ENCODE data around the gene ZSCAN9.
A peak's percentile ranks its signal among the peaks of the same experiment; 100 is the strongest.

Gene ZSCAN9

GRCh38 chr6:28225056-28225834, at the start of gene ZSCAN9:
Gene ZSCAN9 (plus strand): TSS chr6:28225275. CDS start chr6:28227085, 1,810 bp downstream.
- TF ChIP-seq, protein P1, sequence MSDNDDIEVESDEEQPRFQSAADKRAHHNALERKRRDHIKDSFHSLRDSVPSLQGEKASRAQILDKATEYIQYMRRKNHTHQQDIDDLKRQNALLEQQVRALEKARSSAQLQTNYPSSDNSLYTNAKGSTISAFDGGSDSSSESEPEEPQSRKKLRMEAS (IDR thresholded peaks at IDR 0.05): peak; percentile 81
- TF ChIP-seq RAD21 (IDR thresholded peaks at IDR 0.05; ENCODE audit: low read depth) (no peak), TCF12 (IDR thresholded peaks at IDR 0.05; ENCODE audit: low read depth) (peak; percentile 62; the same call in 1 of the 2 replicates), ZBTB7A (IDR thresholded peaks at IDR 0.05; ENCODE audit: low read depth) (no peak), TEAD4 (IDR thresholded peaks at IDR 0.05) (peak; percentile 55), NFIC (IDR thresholded peaks at IDR 0.05) (no peak), YY1 (IDR thresholded peaks at IDR 0.05; ENCODE audit: low read depth) (peak; percentile 91), TAF1 (IDR thresholded peaks at IDR 0.05; ENCODE audit: low read depth) (peak; percentile 87), REST (IDR thresholded peaks at IDR 0.05; ENCODE audit: low read depth) (no peak), USF1 (IDR thresholded peaks at IDR 0.05) (peak; percentile 20; the same call in 1 of the 2 replicates)

DNA sequence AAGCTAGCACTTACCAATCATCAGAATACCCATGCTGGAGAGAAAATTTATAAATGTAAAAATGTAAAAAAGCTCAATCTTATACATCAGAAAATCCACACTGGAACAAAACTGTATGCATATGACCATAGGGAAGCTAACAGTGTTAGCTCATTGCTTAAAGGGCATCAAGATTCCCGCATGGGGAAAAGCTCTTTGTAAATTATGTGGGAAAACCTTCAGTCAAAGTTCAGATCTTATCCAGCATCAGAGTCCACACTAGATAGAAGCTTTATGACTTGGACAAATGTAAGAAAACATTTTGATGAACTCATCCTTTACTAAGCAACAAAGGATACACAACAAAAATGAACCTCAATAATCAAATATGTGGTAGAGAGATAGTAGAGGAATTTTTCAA, 48.7 kb upstream of the ZSCAN9 start:
- no peak for TF ChIP-seq TAF1 (IDR thresholded peaks at IDR 0.05; ENCODE audit: low read depth)
- no peak for TF ChIP-seq REST (IDR thresholded peaks at IDR 0.05; ENCODE audit: low read depth)
- no peak for TF ChIP-seq CREB1 (IDR thresholded peaks at IDR 0.05; ENCODE audit: low read depth)
- TF ChIP-seq, protein P1 (IDR thresholded peaks at IDR 0.05): no peak
- no peak for TF ChIP-seq USF1 (IDR thresholded peaks at IDR 0.05)
- TF ChIP-seq FOXM1 (IDR thresholded peaks at IDR 0.05; ENCODE audit: borderline replicate concordance, low read depth): no peak
- TF ChIP-seq RAD21 (IDR thresholded peaks at IDR 0.05; ENCODE audit: low read depth): no peak
- TF ChIP-seq TEAD4 (IDR thresholded peaks at IDR 0.05): no peak
- TF ChIP-seq ZBTB7A (IDR thresholded peaks at IDR 0.05; ENCODE audit: low read depth): no peak
- TF ChIP-seq EP300 (IDR thresholded peaks at IDR 0.05; ENCODE audit: borderline replicate concordance): no peak
- TF ChIP-seq NFIC (IDR thresholded peaks at IDR 0.05): no peak
- no peak for TF ChIP-seq TCF12 (IDR thresholded peaks at IDR 0.05; ENCODE audit: low read depth)
- no peak for TF ChIP-seq CEBPB (IDR thresholded peaks at IDR 0.05)
- TF ChIP-seq YY1 (IDR thresholded peaks at IDR 0.05; ENCODE audit: low read depth): no peak
- TF ChIP-seq EGR1 (IDR thresholded peaks at IDR 0.05): no peak

DNA sequence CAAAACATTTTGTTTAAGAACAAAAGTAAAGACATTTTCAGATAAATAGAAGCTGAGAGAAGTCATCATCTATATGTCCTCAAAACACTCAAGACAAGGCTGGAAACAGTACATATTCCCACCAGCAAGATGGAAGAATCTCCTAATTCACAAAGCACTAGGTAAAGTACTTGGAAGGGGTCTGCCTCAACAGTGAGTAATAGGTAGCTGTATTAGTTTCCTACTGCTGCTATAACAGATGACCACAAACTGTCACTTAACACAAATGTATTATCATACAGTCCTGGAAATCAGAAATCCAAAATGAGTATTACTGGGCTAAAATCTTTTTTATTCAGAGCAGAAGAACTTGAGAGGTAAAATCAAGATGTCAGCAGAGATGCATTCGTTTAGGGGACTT, 42.8 kb upstream of the ZSCAN9 start:
- TF ChIP-seq RAD21 (IDR thresholded peaks at IDR 0.05; ENCODE audit: low read depth) (no peak), FOXM1 (IDR thresholded peaks at IDR 0.05; ENCODE audit: borderline replicate concordance, low read depth) (no peak), CREB1 (IDR thresholded peaks at IDR 0.05; ENCODE audit: low read depth) (no peak), USF1 (IDR thresholded peaks at IDR 0.05) (no peak)

DNA sequence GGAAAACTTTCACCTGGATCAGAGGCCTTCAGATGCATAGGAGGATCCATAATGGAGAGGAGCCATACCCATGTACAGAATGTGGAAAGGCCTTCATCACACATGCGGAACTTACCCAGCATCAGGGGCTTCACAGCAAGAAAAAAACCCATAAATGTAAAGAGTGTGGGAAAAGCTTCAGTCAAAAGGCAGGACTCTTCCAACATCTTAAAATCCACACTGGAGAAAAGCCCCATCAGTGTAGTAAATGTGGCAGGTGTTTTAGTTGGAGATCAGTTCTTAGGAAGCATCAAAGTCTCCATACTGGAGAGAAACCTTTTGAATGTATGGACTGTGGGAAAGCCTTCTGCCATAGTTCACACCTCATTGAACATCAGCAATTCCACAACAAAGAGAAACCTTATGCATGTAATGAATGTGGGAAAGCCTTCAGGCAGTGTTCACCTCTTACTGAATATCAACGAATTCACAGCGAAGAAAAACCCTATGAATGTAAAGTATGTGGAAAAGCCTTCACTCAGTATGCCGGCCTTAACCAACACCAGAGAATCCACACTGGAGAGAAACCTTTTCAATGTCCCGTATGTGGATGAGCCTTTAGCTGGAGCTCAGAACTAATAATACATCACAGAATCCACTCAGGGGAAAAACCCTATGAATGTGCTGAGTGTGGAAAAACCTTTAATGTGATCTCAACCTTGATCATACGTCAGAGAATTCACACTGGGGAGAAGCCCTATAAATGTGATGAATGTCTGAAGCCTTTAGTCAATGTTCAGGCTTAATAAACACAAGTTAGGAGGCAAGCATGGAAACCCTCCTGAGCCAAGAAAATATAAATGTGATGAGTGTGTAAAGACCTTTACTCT, 36.7 kb upstream of the ZSCAN9 start:
- peak; percentile 34; the same call in 1 of the 2 replicates for TF ChIP-seq TCF12 (IDR thresholded peaks at IDR 0.05; ENCODE audit: low read depth)
- TF ChIP-seq, protein P1 (IDR thresholded peaks at IDR 0.05): no peak

GRCh38 chr6:28200020-28200419, 25.1 kb upstream of the ZSCAN9 start:
- TF ChIP-seq NFIC (IDR thresholded peaks at IDR 0.05) (no peak), CREB1 (IDR thresholded peaks at IDR 0.05; ENCODE audit: low read depth) (no peak), EGR1 (IDR thresholded peaks at IDR 0.05) (no peak), TAF1 (IDR thresholded peaks at IDR 0.05; ENCODE audit: low read depth) (no peak), REST (IDR thresholded peaks at IDR 0.05; ENCODE audit: low read depth) (no peak), ZBTB7A (IDR thresholded peaks at IDR 0.05; ENCODE audit: low read depth) (no peak), EP300 (IDR thresholded peaks at IDR 0.05; ENCODE audit: borderline replicate concordance) (no peak), USF1 (IDR thresholded peaks at IDR 0.05) (no peak)

Measured in Ishikawa (cell line).